NOMO-1 treated with DMSO at 0.1 percent for 48 hours (cell line): ENCODE measurements around the gene ZNG1F.
"Not testable (repeated sequence)": the region's sequence is repeated elsewhere in the genome, so short reads cannot be mapped to it uniquely, and the experiment has no call there.

Experiments used
- DNase-seq: peaks from one replicate; lab custom pipeline; 2025; ENCODE audit not compliant: unreplicated experiment; lab: John Stamatoyannopoulos, UW

ZNG1F gene

GRCh38 chr9:41189217-41189616, at the start of gene ZNG1F:
Gene ZNG1F (minus strand): TSS chr9:41189317. CDS start chr9:41189258, 59 bp downstream.
- DNase-seq, result not testable (repeated sequence)

GRCh38 chr9:41237110-41237749, 48.1 kb upstream of the ZNG1F start:
- not testable (repeated sequence) for DNase-seq

GRCh38 chr9:41236486-41237109, 47.5 kb upstream of the ZNG1F start:
- DNase-seq, result not testable (repeated sequence)

- not testable (repeated sequence) for DNase-seq
Measured at GRCh38 chr9:41234811-41235805, 46.0 kb upstream of the ZNG1F start.

- DNase-seq, result not testable (repeated sequence)
Measured at GRCh38 chr9:41234221-41234620, 45.1 kb upstream of the ZNG1F start.

GRCh38 chr9:41232326-41232725, 43.2 kb upstream of the ZNG1F start:
- not testable (repeated sequence) for DNase-seq

- DNase-seq, result not testable (repeated sequence)
Measured at GRCh38 chr9:41230418-41230817, 41.3 kb upstream of the ZNG1F start.

GRCh38 chr9:41229408-41230401, 40.6 kb upstream of the ZNG1F start:
- no peak for DNase-seq

- DNase-seq, result not testable (repeated sequence)
Measured at GRCh38 chr9:41219831-41220230, 30.7 kb upstream of the ZNG1F start.

GRCh38 chr9:41188439-41188838, 678 bp downstream of the ZNG1F start:
- DNase-seq, result not testable (repeated sequence)

- DNase-seq, result not testable (repeated sequence)
Measured at GRCh38 chr9:41174994-41175393, 14.1 kb downstream of the ZNG1F start.

- not testable (repeated sequence) for DNase-seq
Measured at GRCh38 chr9:41150116-41150515, 39.0 kb downstream of the ZNG1F start.

- not testable (repeated sequence) for DNase-seq
Measured at GRCh38 chr9:41141878-41142277, 47.2 kb downstream of the ZNG1F start.

GRCh38 chr9:41128581-41128980, 60.5 kb downstream of the ZNG1F start, which contains the start of gene FOXD4L6:
Gene FOXD4L6 (minus strand): TSS chr9:41128681. CDS start chr9:41128383, 298 bp downstream.
- not testable (repeated sequence) for DNase-seq

GRCh38 chr9:41126746-41127446, 62.2 kb downstream of the ZNG1F start:
- not testable (repeated sequence) for DNase-seq

GRCh38 chr9:41125936-41126335, 63.2 kb downstream of the ZNG1F start:
- DNase-seq, result not testable (repeated sequence)

- not testable (repeated sequence) for DNase-seq
Measured at GRCh38 chr9:41125109-41125658, 63.9 kb downstream of the ZNG1F start.

- DNase-seq, result not testable (repeated sequence)
Measured at GRCh38 chr9:41124250-41125108, 64.6 kb downstream of the ZNG1F start.
